MV-4-11 (cell line): ENCODE measurements around the gene DPP6.
"Not testable (repeated sequence)": the region's sequence is repeated elsewhere in the genome, so short reads cannot be mapped to it uniquely, and the experiment has no call there.

ENCODE experiments used
- DNase-seq: peaks from one replicate; lab custom pipeline; 2025; lab: John Stamatoyannopoulos, UW

The DPP6 gene

DNA sequence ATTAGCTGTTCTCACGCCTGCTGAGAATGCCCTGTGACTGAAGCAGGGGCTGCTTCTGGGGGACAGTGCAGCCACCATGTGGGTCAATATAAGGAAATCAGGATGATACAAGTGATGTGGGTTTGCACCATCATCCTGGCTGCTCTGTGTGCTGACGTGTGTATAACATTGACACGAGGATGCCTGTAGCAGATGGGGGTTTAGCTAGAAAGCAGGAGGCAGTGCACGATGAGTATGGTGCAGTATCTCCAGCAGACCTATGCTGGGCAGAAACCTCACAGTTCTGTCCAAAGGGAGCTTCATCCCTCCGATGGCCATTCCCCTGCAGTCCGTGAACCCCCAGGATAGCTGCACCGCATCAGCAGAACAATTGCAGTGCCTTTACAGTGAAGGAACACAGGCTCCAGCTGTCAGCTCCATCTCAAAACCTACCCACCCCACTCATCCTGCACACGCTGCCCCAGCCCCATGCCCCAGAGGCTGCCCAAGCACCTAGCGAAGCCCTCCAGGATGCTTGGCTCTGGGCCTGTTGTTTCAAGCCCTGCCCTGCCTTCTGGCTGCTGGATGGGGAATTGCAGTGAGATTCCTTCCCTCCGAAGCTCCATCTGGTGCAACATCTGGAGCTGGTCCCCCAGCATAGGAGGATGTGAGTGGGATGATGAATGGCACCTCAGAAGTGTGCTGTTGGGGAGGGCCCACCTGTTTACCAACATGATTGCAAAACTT, 96.8 kb downstream of the DPP6 start:
- DNase-seq = not testable (repeated sequence)

DNA sequence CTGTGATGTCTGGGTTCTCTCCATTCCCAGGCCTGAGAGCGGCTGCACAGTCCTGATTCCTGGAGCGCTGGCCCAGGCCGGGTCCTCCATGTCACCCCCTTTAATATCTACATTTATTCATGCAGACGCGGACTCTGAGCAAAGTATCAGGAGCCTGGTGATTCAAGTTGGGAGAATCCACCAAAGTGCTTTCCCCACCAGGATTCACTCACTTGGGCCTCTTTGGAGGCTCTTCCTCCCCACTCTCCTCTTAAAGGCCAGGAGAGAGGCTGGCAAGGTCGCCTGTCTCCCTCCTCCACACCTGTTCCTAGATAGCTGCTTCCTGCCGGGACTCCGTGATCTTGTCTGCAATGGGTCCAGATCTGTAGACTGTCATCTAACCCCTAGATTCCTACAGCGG, 98.5 kb downstream of the DPP6 start:
- DNase-seq = not testable (repeated sequence)

DNA sequence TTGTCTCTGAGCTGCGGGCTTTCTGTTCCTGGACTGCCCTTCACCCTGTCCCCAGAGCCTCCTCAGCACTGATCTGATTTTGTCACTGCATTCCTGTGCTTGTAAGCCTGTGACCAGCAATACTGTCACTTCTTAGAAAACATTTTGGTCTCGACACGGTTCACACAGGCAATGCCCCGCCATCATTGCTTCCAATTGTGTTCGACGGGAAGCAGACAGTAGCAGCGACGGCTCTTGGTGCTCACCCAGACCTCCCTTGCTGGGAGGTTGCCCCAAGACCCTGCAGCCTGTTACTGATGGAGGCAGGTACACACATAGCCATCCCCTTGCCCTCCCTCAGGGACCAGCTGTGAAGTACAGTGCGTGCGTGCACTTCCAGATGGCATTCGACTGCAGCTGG, 99.1 kb downstream of the DPP6 start:
- DNase-seq = not testable (repeated sequence)

DNA sequence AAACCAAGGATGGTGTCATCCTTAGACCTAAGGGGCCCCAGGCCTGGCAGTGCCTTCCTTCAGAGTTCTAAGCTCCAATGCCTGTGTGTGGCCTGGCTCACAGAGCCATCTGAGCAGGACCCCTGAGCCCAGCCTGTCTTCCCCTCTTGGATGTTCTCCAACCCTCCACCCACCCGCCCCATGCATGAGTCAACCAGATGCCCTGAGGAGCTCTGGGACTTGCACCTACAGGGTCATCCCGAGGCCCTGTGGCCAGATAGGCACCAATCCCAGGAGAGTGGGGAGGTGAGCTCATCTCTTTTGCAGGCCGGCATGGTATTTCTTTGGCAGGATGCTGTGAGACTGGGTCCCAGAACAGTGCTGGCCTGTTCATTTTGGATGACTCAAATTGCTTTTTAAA, 103.7 kb downstream of the DPP6 start:
- not testable (repeated sequence) for DNase-seq

DNA sequence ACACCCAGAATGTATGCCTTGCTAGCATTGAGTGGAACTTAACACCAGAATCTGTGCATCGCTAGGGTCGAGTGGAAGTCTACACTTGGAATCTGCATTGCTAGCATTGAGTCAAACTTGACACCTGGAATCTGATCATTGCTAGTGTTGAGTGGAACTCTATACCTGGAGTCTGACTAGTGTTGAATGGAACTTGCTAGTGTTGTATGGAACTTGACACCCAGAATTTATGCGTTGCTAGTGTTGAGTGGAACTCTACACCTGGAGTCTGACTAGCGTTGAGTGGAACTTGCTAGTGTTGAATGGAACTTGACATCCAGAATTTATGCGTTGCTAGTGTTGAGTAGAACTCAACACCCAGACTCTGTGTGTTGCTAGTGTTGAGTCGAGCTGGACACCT, 110.7 kb downstream of the DPP6 start:
- DNase-seq = not testable (repeated sequence)

DNA sequence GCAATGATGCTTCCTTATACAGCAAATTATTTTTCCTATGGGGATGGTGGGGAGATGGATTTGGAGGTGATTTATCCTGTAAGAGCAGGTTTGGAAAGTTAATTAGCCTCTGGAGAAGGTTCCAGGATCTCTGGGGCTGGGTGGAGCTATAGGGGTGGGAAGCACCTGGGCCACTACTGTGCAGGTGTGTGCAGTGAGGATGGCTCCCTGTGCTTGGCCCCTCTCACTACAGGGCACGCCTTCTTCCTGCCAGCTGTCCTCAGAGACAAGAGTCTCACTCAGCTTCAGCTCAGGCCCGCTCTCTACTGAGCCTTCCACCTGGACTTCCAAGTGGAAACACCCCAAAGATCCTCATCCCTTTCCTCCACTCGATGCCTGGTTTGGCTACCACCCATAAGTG, 111.4 kb downstream of the DPP6 start:
- DNase-seq = not testable (repeated sequence)

DNA sequence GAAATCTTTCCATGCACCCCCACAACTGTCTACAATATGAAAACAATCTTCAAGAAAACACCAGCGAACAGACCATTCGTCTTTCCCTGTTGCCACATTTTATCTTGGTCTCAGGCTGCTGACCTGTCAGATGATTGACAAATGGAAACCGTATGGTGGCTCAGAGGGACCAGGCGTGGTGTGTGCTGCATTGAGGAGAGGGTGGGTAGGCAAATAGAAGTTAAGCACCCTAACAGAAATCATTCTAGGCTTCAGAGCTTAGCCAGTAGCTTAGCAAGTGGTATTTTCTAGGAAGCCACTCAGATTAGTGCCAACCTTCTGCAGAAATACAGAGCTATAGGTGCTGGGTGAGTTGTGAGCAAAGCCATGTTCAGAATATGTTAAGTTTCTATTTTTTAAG, 114.9 kb downstream of the DPP6 start:
- DNase-seq = no peak

DNA sequence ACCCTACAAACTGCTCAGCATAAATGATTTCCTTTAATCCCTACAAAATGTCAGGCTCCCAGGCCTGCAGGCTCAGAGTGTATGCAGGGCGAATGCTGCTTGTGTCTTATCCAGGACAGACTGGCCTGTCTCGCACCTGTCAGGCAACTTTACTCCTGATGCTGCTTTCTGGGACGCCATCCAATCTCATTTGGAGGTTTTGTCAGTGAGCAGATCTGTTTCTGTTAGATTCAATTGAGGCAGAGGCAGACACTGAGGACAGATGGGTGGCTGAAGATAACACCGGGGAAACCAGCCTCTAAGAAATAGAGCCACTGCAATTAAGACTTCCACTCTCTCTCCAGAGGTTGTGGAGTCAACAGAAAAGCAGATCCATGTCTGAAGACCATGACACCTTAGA, 115.6 kb downstream of the DPP6 start:
- DNase-seq = no peak

DNA sequence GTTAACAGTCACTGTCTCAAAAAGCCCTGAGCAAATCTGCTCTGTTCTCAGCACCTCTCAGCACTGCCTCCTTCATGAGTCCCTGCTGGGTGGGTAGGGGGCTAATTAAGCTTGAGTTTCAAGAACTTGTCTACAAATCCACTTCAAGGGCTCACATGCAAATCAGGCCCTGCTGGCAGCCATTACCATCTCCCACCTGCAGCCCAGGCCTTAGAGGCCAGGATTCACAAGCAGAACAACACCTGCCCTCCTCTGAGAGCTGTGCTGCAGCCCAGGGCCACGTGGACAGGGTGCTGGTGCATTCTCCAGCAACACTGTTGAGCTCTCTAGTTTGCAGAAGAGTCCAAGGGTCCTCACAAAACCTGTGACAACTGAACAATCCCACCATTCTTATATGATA, 119.2 kb downstream of the DPP6 start:
- DNase-seq = no peak

DNA sequence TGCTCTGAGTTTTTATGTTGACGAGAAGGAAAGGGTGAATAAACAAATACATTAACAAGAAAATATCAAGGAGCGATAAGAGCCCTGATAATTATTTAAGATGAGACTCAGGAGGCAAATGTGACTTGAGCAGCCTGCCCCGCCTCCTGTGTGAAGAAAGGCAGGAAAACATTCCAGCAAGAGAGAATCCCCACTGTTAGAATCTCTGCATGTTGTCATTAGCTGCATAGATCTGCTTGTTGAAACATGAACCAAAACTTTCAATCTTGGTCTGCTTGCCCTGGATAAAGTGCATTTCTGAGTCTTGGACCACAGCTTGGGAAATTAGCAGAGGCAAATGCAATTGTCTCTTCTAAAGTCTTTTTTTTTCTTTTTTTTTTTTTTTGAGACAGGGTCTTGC, 120.0 kb downstream of the DPP6 start:
- no peak for DNase-seq

DNA sequence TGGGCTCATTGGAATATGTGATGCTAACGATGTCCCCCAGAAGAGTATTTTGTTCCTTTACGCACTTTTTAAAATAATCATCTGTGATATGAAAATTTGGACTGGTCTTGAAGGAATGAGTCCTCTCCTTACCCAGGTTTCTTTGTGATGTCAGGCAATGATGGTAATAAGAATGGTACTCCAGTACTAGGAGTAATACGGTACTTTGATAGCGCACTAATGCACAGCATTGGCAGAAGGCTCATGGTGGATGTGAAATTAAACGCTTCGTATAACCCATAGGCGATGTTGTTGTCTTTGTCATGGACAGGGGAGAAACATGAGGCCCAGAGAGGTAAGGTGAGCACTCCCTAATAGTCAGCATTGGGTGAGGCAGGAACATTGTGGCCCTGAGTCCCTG, 125.4 kb downstream of the DPP6 start:
- no peak for DNase-seq

DNA sequence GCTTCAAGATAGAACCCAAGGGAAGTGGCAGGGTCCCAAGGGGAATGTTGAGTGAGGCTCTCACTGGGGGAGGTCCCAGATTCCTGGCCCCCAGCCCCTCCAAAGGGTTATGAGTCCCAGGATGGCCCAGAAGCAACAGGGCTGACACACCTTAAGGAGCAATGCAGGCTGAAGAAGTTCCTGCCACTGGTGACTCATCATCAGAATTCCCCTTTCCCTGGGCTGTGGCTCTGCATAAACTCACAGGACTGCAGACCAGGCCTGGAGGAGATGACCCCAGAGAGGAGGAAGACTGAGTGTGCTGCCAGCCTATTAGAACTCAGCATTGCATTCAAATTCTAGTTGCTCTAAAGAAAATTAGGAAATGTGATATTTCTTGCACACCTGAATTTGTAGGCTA, 126.7 kb downstream of the DPP6 start:
- no peak for DNase-seq

DNA sequence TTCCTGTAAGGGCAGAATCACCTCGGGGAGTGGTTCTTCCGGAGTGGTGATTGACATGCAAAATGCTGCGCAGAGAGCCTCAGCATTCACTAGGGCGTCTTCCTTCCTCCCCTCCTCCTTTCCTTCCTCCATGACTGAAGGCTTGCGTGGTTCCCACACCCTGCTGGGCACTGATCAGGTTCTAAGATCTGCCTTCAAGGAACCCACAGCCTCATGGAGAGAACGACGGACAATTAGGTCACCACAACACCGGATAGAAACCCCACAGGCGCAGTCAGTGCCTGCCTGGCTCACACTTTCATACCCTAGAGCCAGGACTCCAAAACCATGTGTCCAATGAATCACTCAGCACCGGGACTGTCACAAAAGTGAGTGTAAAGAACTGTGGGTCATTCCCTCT, 131.3 kb downstream of the DPP6 start:
- DNase-seq = no peak

DNA sequence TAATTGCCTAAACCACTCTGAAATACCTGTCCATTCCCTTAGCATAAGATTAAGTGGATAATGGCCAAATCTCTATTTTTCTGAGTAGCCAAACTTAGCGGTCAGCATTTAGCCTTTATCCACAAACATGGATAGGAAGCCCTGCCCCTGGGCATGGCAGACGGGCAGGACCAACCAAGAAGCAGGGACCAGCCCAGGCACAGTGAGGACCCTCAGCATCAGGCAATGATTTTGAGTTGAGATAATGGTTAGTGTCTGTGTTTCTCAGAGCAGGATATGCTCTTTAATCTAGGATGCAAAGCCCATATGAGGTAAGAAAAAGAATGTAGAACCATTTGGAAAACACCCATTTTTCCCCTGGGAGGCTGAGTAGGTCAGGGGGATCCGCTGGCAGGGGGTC, 131.7 kb downstream of the DPP6 start:
- DNase-seq = no peak

DNA sequence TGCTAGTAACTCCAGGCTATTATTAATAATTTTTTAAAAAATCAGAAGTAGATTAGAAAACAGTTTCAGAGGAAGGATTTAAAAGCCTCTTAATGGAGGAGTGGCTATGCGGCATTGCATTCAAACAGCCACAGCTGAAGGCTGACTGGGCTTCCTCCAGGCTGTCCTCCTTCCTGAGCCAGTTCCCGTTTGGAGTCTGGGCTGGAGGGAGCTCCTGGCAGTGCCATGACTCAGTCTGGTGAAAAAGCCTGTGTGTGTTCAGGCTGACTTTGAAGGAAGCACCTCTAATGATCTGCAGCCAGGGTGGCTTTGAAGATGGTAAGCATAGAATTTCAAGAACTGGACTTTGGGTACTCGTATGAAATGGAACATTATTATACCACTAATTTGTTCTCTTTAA, 134.6 kb downstream of the DPP6 start:
- no peak for DNase-seq

DNA sequence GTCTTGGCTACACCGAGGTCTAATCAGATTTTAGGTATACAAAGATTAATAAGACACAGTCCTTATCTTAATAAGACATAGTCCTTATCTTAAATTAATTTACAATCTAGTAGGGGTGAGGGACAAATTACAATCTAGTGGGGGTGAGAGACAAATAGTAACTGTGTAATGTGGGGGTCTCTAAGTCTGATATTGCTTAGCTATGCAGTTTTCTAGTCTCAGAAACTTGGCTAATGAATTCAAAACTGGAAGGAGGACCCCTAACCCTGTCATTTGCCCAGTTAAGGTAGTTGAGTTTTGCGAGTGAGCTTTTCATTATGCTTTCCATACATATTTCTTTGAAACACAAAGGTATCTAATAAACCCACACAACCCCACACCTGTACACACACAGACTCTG, 136.1 kb downstream of the DPP6 start:
- no peak for DNase-seq

DNA sequence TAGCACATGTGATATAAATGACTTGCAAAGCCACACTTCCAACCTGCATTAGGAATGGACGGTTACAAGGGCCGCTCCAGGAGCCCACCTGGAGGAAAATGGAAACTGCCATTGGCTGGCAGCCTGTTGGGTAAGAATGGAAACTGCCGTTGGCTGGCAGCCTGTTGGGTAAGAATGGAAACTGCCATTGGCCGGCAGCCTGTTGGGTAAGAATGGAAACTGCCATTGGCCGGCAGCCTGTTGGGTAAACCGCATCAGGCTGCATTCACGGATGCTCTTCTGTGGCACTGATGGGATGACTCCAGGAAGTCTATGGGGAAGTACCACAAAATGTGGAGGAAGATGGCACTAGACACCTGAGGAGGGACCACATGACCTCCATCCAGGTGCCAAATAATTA, 143.1 kb downstream of the DPP6 start:
- DNase-seq = no peak

DNA sequence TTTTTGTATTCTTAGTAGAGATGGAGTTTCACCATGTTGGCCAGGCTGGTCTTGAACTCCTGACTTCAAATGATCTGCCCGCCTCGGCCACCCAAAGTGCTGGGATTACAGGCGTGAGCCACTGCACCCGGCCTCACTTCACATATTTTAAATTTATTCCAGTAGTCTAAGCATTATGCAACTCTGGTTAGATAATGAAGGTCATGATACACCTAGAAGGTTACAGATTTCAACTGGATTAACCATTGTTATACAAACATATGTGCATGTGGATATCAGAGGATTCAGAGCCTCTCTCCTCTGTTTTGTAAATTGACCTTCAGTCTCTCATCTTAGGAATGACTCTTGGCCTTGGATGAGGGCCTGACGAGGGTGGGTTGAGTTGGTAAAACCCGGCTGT, 146.3 kb downstream of the DPP6 start:
- DNase-seq = no peak

DNA sequence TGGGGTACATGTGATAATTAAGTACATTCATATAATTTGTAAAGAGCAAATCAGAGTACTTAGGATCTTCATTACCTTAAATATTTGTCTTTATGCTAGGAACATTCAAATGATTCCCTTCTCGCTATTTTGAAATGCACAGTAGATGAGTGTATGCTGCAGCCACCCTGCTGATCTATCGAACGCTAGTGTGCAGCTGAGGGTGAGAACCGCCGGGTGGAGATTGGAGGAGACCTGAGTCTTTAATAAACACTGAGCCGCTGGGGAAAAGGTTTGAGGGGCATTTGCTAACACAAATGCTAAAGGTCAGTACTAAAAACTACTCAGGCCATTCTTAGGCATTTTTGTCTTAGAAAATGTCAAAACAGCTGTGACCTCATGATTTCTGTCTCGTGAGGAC, 148.0 kb downstream of the DPP6 start:
- no peak for DNase-seq

DNA sequence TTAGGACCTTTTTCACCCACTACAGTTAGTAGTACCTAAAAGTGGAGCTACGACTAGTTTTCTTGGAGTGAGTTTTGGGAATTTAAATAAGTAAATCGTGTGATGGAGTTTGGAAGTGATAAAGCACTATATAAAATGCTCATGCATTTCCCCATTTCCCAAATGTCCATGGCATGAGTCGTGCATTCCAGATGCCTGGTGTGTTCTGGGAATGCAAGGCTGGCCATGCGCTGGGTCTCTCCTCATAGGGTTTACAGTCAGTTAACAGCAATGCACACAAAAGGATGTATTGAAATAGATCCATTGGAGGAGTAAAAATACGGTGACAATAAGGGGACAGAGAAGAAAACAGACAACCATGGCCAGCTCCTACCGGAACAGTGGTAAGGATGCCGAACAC, 149.8 kb downstream of the DPP6 start:
- DNase-seq = no peak

DNA sequence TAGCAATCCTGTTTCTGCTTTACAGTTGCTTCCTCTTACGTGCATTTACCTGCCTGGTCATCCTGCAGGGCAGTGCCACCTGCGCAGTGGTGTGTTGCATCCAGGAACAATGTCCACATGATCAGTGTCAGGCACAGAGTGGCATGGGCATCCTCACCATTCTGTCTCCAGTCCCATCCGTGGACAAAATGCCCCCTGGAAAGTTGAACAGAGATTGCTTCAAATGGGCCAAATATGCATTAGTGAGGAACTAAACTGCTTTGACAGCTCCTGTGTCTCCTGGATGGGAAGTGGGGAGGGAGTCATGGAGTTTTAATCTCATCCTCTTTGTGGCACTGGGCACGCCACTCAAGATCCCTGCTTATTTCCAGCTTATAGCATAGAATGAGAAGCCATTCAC, 151.8 kb downstream of the DPP6 start:
- DNase-seq = no peak

DNA sequence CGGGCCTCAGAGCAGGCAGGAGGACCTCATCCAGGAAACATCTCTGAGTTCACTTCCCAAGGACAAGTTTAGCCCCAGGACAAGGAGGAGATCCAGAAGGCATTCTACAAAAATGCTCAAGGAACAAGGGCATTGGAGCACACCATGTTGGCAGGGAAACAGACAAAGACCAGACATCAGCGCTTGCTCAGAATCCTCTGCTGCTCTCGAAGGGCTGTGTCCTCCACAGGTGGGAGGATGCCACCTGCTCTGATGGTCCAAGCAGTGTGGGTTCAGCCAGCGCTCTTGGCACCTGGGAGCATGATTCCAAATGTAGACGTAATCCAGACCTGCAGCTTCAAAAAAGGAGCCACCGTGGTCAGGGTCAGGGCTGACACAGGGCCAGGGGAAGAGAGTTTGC, 160.7 kb downstream of the DPP6 start:
- DNase-seq = no peak

DNA sequence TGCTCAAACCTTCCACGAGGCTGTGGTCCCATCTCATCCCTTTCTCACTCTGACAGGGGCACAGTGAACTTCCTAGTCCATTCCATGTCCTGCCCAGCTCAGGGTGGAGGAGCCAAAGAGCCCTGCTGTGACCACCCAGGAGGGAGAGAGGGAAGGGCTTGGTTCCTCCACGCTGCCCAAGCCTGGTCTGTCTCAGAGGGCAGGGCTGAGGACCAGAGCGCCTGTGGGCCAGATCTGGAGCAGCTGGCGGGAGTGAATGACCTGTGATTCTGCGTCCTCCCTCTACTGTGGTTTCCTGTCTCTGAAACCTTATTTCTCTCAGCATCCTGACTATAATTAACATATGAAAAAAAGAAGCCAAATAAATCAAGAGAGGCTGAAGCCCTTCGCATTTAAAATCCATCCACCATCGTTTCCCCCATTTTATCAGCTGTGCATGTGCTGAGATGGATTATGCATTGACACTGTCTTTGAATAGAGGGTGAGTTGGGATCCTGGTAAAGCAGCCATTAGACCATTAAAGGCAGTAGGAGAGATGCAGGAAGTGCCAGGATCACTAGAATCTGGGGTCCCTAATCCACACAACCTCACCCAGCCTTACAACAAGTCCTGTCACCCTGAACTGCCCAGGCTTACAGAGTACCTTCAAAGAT, 165.6 kb downstream of the DPP6 start:
- DNase-seq = no peak

DNA sequence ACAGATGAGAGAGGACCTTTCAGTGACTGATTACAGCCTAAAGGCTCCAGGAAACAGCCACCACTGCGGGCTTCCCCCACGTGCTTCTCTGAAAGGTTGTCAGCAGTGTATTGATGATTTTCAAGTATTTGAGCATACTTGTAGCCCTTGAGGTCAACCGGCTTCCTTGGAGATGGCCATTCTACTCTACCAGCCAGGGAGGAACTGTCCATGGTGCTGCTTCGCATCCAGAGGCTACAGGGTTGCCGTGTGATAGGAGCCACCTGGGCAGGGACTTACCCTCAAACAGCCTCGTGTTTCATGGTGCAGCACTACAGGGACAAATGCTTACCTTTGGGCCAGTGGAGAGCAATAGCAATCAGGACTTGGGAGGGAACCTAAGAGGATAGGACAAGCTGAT, 179.5 kb downstream of the DPP6 start:
- DNase-seq = peak; percentile 1
